GM12873 (cell line): ENCODE results near the gene GPR107.

ENCODE experiments used
- CTCF ChIP-seq: IDR thresholded peaks from 2 replicates; pipeline ENCODE4 v1.5.1; 2012; ENCODE audit warnings: low read depth, mild to moderate bottlenecking, moderate library complexity, low read length, control low read depth; ENCODE audit not compliant: insufficient read depth; ENCODE audit errors: missing control alignments

The GPR107 gene

DNA sequence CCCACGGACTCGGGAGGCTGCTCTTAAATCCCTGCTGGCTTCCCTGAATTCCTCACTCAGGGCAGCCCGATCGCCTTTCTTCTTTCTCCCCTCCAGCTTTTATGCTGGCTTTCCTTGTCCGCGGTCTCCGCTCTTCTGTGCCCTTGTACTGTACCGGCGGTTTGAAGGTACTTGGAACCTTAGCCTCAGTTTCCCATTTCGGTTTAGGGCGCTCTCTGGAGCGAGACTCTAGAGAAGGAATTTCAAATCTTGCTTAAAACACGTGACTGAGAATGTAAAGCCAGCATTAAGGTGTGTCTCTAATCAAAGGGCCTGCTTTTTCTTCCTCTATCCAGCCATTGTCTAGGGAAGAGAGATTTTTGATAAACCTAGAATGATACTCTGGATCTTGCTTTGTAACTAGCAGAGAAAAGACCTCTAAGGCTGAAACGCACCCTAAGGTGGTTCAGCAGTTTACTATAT, 650 bp downstream of the GPR107 start:
- no peak for TF ChIP-seq CTCF

- no peak for TF ChIP-seq CTCF
Observed at GRCh38 chr9:130054820-130055219, 1.1 kb downstream of the GPR107 start.

- TF ChIP-seq CTCF = peak; percentile 48
Observed at GRCh38 chr9:130058154-130058553, 4.4 kb downstream of the GPR107 start.

- no peak for TF ChIP-seq CTCF
Observed at GRCh38 chr9:130058887-130059286, 5.2 kb downstream of the GPR107 start.

DNA sequence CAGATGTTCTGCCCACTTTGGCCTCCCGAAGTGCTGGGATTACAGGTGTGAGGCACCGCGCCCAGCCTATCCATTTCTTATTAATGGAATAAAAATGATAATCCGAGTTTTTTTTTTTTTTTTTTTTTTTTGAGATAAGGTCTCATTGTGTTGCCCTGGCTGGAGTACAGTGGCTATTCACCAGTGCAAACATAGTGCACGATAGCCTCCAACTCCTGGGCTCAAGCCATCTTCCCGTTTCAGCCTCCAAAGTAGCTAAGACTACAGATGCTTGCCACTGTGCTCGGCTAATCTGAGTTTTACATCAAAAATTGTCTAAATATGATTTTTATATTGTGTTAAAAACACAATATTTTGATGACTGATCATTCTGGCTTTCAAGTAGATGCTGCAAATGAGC, 6.6 kb downstream of the GPR107 start:
- no peak for TF ChIP-seq CTCF

DNA sequence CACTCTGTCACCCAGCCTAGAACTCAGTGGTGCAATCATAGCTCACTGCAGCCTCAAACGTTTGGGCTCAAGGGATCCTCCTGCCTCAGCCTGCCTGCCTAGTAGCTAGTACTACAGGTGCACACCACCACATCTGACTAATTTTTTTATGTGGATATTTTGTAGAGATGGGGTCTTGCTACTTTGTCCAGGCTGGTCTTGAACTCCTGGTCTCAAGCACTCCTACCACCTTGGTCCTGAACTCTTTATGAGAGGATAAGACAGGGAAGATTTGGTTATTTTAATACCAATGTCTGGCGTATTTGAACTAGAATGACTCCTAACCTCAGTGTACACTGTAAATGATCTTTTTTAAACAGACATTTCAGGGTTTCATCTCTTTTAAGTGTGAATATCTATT, 9.0 kb downstream of the GPR107 start:
- no peak for TF ChIP-seq CTCF

GRCh38 chr9:130064621-130065020, 10.9 kb downstream of the GPR107 start:
- TF ChIP-seq CTCF = no peak
